Stimulated activated CD8-positive, alpha-beta memory T cell treated with anti-CD3 and anti-CD28 coated beads, Interleukin-4, amount 100 ng/mL, for 48 hours (primary cell): ENCODE measurements around the gene MYH14.
"Not testable (repeated sequence)": the region's sequence is repeated elsewhere in the genome, so short reads cannot be mapped to it uniquely, and the experiment has no call there.

Experiments used
- DNase-seq: peaks from one replicate; pipeline ENCODE4 v3.0.0-alpha.2; 2020

MYH14 gene

DNA sequence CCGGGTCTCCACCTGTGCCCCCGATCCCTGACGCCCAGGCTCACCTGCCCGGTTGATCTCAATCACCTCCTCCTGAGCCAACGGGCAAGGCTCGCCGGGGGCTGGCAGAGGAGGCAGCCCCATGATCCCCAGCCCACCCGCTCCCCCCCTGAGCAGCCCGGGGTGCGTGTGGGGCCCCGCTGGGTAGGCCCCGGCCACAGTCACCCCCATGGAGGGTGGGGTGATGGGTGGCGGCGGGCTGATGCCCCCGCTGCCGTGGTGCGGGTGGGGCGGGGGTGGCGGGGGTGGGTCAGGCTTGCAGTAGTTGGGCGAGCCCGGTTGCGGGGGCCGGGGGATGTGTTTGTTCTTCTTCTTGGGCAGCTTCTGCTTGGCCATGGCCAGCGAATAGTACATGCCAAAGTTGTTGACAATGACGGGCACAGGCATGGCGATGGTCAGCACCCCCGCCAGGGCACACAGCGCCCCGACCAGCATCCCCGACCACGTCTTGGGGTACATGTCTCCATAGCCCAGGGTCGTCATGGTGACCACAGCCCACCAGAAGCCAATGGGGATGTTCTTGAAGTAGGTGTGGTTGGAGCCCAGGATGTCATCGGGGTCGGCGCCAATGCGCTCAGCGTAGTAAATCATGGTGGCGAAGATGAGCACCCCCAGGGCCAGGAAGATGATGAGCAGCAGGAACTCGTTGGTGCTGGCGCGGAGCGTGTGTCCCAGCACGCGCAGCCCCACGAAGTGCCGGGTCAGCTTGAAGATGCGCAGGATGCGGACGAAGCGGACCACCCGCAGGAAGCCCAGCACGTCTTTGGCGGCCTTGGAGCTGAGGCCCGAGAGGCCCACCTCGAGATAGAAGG lies 119.7 kb downstream of the MYH14 start:
- DNase-seq = no peak

DNA sequence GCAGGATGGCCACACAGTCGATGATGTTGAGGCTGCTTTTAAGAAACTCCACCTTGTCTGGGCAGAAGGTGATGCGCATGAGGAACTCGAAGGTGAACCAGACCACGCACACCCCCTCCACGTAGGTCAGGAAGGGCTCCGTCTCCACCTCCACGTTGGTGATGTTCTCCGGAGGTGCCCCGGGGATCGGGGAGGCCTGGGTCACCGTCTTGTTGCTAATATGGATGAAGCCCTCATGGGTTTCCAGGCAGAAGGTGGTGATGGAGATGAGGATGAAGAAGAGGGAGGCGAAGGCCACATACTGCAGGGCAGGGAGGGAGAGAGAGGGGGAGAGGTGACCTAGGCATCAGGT lies 120.3 kb downstream of the MYH14 start:
- no peak for DNase-seq

DNA sequence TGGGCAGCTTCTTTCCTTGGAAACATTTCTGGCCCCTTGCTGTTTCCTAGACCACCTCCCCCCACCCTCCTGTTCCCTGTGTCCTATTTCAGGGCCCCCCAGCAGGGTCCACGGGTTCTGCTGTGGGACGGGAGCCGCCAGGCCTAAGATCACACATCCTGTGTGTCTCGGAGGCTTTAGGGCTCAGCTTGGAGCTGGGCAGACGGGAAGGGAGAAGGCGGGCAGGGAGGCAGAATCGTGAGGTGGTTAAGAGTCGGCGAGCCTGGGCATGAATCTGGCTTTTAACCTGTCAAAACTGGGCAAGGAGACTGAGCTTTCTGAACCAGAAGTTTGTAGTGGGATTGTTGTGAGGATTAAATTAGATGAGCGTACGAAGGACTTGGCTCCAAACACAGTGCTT lies 120.9 kb downstream of the MYH14 start:
- no peak for DNase-seq

DNA sequence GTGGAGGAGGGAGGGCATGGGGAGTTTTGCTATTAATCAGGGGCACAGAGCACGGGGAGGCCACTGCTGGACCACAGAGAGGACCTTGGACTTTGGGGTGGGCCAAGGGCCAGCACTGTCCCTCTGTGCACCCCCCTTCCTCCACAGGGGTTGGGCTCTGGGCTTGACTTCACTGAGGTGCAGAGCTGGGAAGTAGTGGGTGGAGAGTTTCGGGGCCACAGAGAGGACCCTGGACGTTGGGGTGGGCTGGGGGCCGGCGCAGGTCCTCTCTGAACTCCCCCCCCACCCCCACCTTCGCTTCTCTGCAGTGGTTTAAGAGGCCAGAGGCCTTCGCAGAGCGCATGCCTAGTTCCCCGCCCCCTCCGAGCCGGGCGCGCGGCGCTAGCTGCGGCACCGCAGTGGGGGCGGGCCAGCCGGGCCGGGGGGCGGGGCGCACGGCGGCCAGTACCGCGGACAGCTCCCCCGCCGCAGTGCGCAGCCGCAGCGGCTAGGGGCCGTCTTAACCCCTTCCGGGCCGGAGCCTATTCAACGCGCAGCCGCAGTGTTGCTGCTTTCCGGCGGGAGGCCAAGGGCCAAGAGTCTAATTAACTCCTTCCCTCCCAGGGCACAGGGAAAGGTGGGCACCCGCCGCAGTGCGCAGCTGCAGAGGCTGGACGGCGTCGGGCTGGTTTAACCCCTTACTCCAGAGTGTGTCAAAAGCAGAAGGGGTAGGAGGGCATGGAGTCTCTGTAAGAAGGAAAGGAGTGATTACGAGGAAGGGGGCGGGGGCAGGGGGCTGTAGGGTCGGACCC lies 122.1 kb downstream of the MYH14 start:
- peak; percentile 86 for DNase-seq

GRCh38 chr19:50326101-50326664 lies 122.8 kb downstream of the MYH14 start:
- no peak for DNase-seq

GRCh38 chr19:50327013-50327412 lies 123.6 kb downstream of the MYH14 start:
- no peak for DNase-seq

DNA sequence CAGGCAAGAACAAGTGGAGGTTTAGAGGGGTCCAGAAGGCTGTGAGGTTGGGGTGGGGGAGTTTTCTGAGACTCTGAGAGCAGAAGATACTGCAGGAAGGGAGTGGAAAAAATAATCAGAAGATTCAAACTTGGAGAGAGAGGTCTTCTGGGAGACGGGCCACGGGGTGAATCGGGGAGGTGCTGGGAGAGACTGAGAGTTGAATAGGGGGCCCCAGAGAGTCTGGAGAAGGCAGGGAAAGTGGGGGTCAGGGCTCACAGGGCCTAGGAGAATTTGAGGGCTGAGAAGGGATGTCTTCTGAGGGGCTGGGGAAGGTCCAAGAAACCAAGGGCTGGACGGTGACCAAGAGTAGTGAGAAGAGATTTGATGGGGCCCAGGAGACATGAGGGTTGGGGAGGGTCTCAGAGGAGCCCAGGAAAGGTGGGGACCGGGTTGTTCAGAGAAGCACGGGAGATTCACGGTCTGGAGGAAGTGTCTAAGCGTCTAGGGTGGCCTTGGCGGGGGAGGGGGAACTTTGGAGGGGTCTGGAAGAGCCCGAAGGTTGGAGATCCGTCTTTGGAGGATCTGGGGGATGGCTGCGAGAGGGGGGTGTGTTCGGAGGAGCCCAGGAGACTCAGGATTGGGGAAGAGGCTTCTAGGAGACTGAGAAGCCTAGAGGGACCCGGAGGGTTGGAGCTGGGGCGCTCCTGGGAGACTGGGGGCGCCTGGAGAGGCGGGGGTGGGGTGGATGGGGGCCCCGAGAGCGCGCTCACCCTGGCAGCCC lies 124.2 kb downstream of the MYH14 start:
- DNase-seq = no peak

GRCh38 chr19:50328224-50328872 lies 124.9 kb downstream of the MYH14 start:
- DNase-seq = peak; percentile 63

DNA sequence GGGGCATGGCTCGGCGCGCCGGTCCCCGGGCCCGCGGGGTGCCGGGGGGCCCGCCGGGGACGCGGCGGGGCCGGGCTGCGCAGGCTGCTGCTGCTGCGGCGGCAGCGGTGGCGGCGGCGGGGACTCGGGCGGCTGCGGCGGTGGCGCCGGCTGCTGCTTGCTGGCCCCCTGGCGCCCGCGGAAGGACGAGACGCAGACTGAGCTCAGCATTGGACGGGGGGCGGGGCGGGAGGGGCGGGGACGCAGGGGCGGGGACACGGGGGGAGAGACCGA lies 125.4 kb downstream of the MYH14 start:
- no peak for DNase-seq

DNA sequence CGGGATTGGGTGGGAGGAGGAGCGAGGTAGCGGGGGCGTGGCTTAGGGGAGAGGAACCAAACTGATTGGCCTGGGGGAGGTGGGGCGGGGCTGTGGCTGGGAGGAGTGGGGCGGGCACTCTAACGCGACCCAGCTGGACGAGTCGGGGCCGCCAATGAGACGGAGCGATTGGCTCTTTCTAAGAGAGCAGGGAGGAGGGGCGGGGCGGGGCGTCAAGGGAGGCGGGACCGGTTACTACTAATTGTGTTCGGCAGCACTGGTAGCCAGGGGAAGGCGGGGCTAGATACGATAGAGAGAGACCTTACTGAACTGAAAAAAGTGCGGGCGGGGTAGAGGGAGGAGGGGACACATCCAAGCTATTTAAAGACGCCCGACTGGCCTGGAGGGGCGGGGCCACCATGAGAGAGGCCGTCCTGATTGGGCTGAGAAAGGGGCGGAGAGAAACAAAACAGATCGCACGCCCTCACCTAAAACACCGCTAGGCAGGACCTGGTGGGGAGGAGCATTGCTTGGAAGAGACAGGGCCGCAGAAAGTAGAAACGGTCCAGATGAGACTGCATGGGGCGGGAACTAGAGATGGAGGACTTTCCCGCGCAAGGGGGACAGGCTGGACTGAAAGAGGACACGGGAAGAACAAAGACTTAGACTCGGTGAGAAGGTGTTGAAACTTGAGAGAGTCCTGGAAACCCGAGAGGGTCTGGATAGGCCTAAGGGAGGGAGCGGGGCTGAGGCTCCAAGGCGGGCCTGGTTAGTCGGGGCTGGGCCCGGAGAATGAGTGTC lies 125.9 kb downstream of the MYH14 start, which contains the start of gene KCNC3:
Gene KCNC3, minus strand, starts transcription at position 232 of the 780 bp plus-strand sequence. CDS start 295 bp downstream, outside the sequence.
- peak; percentile 98 for DNase-seq

GRCh38 chr19:50329926-50330294 lies 126.5 kb downstream of the MYH14 start:
- not testable (repeated sequence) for DNase-seq

GRCh38 chr19:50330365-50331078 lies 127.1 kb downstream of the MYH14 start:
- peak; percentile 93 for DNase-seq

DNA sequence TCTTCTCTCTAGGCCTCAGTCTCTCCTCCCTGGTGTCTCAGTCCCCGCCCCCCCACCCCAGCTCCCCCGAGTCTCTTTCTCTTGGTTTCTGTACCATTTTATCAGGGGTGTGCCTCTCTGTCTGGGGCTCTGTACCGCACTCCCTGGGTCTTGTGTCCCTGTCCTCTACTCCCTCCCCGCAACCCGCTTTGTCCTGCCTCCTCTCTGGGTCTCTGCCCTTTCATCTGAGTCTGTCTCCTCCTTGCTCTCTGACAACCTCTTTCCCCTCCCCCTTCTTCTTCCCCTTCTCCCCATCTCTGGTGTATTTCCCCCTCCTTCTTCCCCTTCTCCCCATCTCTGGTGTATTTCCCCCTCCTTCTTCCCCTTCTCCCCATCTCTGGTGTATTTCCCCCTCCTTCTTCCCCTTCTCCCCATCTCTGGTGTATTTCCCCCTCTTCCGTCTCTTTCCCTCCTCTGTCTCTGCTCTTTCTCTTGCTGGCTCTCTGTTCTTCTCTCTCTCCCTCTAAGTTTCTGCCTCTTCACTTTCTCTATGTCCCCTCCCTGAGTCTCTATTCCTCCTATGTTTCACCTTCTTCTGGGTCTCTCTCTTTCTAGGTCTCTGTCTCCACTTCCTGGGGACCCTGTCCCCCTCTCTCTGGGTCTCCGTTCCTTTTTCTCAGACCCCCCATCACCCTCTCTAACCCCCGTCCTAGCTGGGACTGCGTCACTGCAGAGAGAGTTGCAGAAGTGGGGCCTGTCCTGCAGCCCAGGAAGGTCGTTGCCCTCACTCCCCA lies 128.0 kb downstream of the MYH14 start:
- DNase-seq = peak; percentile 55

DNA sequence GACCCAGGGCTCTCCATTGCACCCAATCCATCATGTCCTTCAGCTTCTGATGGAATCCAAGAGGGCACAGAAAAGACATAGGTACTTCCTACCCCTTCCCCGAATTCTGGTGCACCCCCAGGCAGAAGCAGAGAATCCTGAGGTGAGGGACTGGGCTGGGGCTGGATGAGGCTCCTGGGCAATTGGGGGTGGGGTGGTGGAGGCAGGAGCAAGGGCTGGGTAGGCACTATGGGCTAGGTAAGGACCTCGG lies 128.5 kb downstream of the MYH14 start:
- no peak for DNase-seq

DNA sequence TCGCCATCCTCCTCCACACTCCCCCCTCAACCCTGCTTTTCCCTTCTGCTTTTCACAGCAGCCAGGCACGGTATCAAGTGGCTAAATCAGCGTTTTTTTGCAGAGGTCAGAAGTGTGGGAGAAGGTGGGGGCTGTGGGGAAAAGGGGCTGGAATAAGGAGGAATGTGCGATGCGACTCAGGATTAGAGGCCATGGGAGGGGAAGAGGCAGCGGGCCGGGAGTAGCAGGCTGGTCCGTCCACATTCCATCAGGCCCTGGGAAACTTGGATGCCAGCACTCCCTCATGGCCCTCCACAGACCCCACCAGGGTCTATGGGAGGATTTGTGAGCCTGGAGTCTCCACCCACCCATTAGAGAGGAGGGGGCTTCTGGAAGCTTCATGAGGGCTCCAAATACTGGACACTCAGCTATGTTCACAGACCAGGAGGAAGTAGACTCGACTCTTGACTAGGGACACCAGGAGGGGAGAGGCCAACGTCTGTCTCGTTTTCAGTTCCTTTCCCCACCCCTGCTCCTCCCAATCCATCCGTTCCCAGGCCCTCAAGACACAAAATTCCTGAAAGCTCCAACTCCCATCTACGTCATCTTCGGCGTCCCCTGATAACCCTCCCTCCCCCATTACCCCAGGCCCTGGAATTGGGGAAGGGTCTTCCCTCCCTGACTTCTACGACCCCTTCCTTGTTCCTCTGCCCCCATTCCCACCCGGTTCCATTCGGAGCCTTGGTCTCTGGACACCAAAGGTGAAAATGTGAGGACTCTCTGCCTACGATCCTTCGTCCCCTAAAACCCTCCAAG lies 129.0 kb downstream of the MYH14 start:
- no peak for DNase-seq

GRCh38 chr19:50333235-50333736 lies 129.9 kb downstream of the MYH14 start:
- peak; percentile 98 for DNase-seq

DNA sequence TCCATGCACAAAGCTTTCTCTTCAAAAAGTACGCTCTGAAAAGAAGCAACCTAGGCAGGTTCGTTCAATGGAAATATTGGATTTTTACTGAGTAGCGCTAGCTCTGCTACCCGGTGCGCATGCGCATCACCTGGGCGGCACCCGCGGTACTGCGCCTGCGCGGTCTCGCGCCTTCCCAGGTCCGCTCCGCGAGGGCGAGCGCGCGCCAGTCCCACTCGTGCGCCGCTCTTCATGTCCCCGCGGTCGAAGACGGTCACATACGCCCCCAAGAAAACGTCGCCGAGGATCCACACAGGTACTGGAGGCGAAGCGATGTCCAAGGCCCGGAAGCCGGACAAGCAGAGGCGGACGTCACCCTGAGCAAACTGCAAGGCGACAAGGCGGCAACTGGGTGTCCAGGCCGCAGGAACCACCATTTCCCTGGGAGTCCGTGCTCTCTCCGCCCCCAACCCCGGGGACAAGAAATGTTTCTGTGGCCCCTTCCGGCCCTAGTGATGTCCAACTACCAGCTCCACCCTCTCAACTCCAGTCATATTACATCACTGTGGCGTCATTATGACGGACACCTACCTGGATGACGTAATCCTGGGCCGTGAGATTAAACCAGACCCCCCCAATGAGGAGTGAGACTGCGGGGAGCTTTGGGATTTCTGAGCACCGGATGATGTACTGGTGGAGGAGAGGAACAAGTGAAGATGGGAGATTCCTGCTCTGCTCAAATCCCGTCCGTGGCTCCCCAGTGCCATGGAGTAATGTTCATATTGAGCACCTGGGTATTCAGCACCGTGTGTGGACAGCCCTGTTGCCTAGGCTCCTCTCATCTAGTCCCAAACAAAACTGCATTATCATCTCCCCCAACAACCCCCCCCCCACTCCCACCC lies 130.6 kb downstream of the MYH14 start:
- peak; percentile 90 for DNase-seq

DNA sequence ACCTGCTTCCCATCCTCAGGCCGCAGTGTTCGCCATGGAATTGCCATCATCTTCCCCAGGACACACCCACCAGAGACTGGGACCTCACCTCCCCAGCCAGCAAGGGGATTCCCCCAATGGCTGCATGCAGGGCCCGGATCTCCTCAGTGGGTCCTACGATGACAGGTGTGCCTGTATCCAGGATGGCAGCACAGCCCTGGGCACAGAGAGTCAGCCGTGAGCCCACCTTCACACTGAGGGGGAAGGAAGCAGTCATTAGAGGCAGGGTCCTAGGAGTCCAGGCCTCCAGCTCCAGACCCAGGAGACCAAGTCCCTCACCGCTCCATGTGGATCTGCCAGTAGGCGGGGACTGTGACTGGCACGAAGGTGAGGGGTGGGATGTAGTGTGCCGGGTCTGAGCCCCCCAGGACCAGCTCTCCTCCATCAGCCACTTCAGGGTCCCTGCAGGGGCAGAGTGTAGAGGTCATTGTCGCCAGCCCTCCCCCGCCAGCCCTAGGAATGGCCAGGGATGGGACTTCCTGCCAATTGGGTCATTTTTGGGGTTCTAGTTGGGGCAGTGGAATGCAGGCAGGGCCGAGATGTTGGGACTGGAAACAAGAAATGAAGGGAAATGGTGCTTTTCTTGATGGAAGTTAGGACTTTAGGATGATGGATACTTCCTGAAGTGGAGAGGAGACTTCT lies 131.5 kb downstream of the MYH14 start:
- DNase-seq = no peak
